Natural killer cell treated with Interleukin-12 subunit alpha and Interleukin-12 subunit beta and Interleukin-15 and Interleukin-18, amount 100 ng/mL, for 72 hours (primary cell): ENCODE results near the gene GATA1. TPM values are rescaled to one million over a fixed set of nuclear protein-coding genes. Genes with fewer than 3 reads are reported as not detected.

Source experiments
- ATAC-seq, 2 donors: fragments of 150-1000 bp; cut with Tn5 transposase in 1 of 2; sonication (Bioruptor Pico), chemical (Tn5 transposase) in 1 of 2; 2 replicates each; pipeline ENCODE4 v1.10.0; 2021
- DNase-seq: peaks from one replicate; pipeline ENCODE4 v3.0.0; 2022; ENCODE audit warnings: low spot score
- H3K27ac Mint-ChIP-seq, 2 donors: 1 replicate in 1 of 2; 2 replicates in 1 of 2; pipeline ENCODE4 v1.8.0; 2022; ENCODE audit warnings: mixed read lengths in 2 of 2, mild to moderate bottlenecking in 1 of 2, moderate library complexity in 1 of 2
- H3K27me3 Mint-ChIP-seq, 2 donors: 1 replicate in 1 of 2; 2 replicates in 1 of 2; pipeline ENCODE4 v1.8.0; 2022; ENCODE audit warnings: mixed read lengths in 2 of 2
- H3K36me3 Mint-ChIP-seq: one replicate; pipeline ENCODE4 v1.8.0; 2022; ENCODE audit warnings: mixed read lengths
- H3K4me1 Mint-ChIP-seq, 2 donors: 1 replicate in 1 of 2; 2 replicates in 1 of 2; pipeline ENCODE4 v1.8.0; 2022; ENCODE audit warnings: low read depth in 2 of 2, mixed read lengths in 2 of 2, mild to moderate bottlenecking in 1 of 2
- H3K4me3 Mint-ChIP-seq: one replicate; pipeline ENCODE4 v1.8.0; 2022; ENCODE audit warnings: mixed read lengths
- H3K9me3 Mint-ChIP-seq: 2 replicates; pipeline ENCODE4 v1.8.0; 2022; ENCODE audit warnings: mixed read lengths
- total RNA-seq, 2 donors: library from RNA; stranded (reverse); gene quantifications; one replicate each; pipeline ENCODE4 v1.2.3, GENCODE V29; 2022

The GATA1 gene
- total RNA-seq, 2 donors from 2014 or later = 0.73 TPM; not detected in 1

DNA sequence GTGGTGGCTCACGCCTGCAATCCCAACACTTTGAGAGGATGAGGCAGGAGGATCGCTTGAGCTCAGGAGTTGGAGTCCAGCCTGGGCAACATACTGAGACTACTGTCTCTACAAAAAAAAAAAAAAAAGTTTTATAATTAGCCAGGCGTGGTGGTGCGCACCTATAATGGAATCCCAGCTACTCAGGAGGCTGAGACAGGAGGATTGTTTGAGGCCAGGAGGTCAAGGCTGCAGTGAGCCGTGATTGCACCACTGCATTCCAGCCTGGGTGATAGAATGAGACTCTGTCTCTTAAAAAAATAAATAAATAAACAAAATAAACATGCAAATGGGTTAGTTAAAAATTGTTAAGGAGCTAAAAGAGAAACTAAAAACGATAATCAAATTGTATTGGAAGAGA, 17.2 kb upstream of the GATA1 start:
- Mint-ChIP-seq H3K9me3 (no peaks in the 10 kb centered on the region), H3K27me3 (no peaks in the 10 kb centered on the region), H3K27ac (no peak overlapping the region), H3K36me3 (no peaks in the 10 kb centered on the region), H3K4me1 (no peaks in the 10 kb centered on the region), H3K4me3 (no peak overlapping the region)
- no peak for ATAC-seq
- no peak for DNase-seq

DNA sequence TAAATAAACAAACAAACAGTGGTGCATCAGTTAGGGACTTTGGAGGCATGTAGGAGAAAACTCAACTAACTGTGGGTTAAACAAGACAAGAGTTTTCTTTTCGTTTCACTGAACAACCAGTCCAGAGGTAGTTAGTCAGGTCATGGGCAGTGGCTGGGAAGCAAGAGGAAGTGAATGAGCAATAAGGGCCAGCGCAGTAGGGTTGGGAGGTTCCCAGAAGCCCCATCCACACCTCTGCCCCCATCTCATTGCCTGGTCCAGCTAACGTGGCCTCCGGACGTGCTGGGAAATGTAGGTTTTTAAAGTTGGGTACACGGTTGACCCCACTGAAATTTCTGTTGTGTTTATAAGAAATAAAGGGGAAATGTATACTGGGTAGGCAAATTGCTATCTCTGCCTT, 16.1 kb upstream of the GATA1 start:
- Mint-ChIP-seq H3K9me3 (no peaks in the 10 kb centered on the region), H3K4me1 (no peaks in the 10 kb centered on the region), H3K36me3 (no peaks in the 10 kb centered on the region), H3K27ac (no peak overlapping the region), H3K4me3 (no peak overlapping the region), H3K27me3 (no peaks in the 10 kb centered on the region)
- ATAC-seq (no peak), DNase-seq (no peak)

DNA sequence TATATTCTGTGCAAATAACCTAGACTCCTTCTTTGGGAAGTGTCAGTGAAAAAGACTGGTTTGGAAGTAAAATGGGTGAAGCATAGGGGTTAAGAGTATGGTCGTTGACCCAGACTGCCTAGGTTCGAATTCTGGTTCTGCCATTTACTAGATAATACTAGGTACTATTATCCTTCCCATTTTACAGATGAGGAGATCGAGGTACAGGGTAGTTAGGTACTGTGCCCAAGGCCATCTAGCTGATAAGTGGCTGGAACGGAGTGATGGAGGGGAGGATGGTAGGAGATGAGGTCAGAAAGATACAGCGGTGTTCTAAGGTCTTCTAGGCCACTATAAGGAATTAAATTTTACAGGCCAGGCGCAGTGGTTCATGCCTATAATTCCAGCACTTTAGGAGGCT, 13.8 kb upstream of the GATA1 start:
- Mint-ChIP-seq H3K9me3 (no peaks in the 10 kb centered on the region), H3K4me3 (no peak overlapping the region), H3K27ac (no peak overlapping the region), H3K27me3 (peaks cover 11 to 13% of the 10 kb centered on the region in 2 donors), H3K36me3 (no peaks in the 10 kb centered on the region), H3K4me1 (no peaks in the 10 kb centered on the region)
- ATAC-seq (no peak), DNase-seq (no peak)

DNA sequence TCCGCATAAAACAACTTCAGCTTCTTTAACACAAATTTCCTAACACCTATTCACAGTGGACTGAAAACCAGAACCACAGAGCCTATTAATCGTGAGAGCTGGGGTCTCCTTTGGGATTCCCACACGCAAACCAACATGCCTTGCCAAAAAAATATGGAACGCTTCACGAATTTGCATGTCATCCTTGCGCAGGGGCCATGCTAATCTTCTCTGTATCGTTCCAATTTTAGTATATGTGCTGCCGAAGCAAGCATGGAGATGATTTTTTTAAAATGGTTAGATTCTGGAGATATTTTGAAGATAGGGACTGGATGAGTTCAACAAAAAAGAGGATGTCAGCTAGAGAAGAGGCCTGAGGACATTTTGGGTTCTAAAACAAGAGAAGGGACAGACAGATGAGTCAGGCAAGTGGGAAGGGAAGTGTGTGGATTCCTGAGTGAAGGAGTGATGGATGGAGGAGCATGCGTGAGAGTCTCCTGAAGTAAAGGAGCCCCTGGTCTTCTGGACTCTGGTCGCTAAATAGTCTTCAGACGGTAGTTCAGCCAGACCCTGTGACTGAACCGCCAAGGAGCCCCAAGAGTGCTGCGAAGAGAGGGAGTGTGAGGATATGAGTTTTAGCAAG, 9.5 kb upstream of the GATA1 start:
- DNase-seq = no peak
- H3K27me3 Mint-ChIP-seq = peaks cover 11 to 15% of the 10 kb centered on the region in 2 donors
- H3K36me3 Mint-ChIP-seq = no peaks in the 10 kb centered on the region
- ATAC-seq = no peak
- no peaks in the 10 kb centered on the region for H3K9me3 Mint-ChIP-seq
- H3K4me1 Mint-ChIP-seq = no peaks in the 10 kb centered on the region
- no peak overlapping the region for H3K4me3 Mint-ChIP-seq
- no peak overlapping the region for H3K27ac Mint-ChIP-seq

DNA sequence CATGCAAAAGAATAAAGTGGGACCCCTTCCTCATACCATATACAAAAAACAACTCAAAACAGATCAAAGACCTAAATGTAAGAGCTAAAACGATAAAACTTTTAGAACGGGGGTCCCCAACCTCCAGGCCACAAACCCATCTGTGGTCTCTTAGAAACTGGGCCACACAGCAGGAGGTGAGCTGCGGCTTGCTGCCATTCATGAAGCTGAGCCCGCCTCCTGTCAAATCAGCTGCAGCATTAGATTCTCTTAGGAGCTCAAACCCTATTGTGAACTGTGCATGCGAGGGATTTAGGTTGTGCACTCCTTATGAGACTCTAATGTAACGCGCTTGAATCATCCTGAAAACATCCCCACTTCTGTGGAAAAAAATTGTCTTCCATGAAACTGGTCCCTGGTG, 7.0 kb upstream of the GATA1 start:
- H3K4me1 Mint-ChIP-seq = no peaks in the 10 kb centered on the region

DNA sequence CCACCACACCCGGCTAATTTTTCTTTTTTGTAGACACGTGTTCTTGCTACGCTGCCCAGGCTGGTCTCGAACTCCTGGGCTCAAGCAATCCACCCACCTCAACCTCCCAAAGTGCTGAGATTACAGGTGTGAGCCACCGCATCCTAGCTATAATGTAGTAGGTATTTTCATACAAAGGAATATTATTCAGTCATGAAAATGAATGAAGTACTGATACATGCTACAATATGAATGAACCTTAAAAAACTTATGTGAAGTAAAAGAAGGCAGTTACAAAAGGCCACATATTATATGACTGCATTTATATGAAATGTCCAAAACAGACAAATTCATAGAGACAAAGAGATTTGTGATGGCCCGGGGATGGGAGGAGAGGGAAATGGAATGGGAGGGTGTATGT, 4.7 kb upstream of the GATA1 start:
- H3K27me3 Mint-ChIP-seq = peaks cover 10 to 17% of the 10 kb centered on the region in 2 donors
- DNase-seq = no peak
- H3K4me1 Mint-ChIP-seq = no peaks in the 10 kb centered on the region
- no peak overlapping the region for H3K27ac Mint-ChIP-seq
- H3K9me3 Mint-ChIP-seq = no peaks in the 10 kb centered on the region
- ATAC-seq = no peak
- no peak overlapping the region for H3K4me3 Mint-ChIP-seq
- no peaks in the 10 kb centered on the region for H3K36me3 Mint-ChIP-seq

More for the DNA sequence above, 7.0 kb upstream of the GATA1 start:
- Mint-ChIP-seq H3K4me3 (no peak overlapping the region), H3K9me3 (no peaks in the 10 kb centered on the region), H3K36me3 (no peaks in the 10 kb centered on the region), H3K27me3 (peaks cover 11 to 15% of the 10 kb centered on the region in 2 donors), H3K27ac (no peak overlapping the region)
- no peak for DNase-seq
- no peak for ATAC-seq

DNA sequence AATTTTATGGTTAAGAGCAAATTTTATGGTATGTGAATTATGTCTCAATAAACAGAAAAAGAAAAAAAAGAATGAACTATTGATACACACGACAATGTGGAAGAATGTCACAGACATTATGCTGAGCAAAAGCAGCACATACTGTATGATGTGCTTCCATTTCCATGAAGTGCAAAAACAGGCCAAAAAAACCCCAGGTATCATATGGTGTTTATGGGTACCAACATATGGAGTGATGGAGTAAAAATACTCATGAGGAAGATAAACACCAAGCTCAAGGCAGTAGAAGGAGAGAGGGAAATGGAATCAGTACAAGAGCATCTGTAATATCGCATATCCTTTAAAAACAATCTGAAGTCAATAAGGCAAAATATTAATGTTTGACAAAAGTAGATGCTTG, 4.2 kb upstream of the GATA1 start:
- Mint-ChIP-seq H3K27me3 (peaks cover 10 to 17% of the 10 kb centered on the region in 2 donors), H3K4me1 (no peaks in the 10 kb centered on the region), H3K27ac (no peak overlapping the region), H3K4me3 (no peak overlapping the region), H3K9me3 (no peaks in the 10 kb centered on the region), H3K36me3 (no peaks in the 10 kb centered on the region)
- ATAC-seq (no peak), DNase-seq (no peak)

DNA sequence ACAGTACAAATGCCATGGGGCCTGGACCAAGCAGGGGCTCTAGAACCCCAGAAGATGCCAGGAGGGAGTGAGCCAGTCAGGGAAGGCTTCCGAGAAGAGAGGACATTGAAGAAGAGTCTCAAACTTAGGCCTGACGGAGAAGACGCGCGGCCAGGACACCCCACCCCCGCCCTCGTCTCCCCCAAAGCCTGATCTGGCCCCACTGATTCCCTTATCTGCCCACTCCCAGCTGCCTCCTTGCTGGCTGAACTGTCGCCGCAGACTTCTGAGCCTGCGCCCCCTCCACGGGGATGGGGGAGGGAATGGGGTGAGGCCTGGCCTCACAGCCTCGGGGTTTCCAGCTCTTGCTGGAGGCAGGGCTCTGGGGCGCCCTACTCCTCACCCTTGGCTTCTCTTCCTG, 3.6 kb upstream of the GATA1 start:
- DNase-seq = no peak
- Mint-ChIP-seq H3K4me3 (no peak overlapping the region), H3K4me1 (no peaks in the 10 kb centered on the region), H3K27me3 (peaks cover 12 to 16% of the 10 kb centered on the region in 2 donors), H3K36me3 (no peaks in the 10 kb centered on the region), H3K27ac (no peak overlapping the region), H3K9me3 (no peaks in the 10 kb centered on the region)
- ATAC-seq = no peak

DNA sequence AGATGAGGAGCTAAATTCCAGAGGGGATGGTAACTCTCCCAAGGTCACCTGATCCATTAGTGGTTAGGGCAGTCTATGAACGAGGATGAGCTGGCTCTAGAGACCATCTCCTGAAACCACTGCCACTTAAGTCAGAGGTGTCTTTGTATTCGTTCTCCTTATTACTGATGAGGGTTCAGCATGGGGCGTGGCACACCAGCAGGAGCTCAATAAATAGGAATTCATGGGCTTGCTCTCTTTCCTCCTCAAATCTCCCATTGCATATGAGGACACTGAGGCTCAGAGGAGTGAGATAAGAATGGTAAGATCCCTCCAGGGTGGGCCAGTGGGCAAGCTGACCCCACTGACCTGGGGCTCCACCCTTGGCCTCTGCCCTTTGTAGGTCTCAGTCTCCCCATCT, 1.7 kb upstream of the GATA1 start:
- ATAC-seq = no peak
- Mint-ChIP-seq H3K27me3 (peaks cover 20 to 23% of the 10 kb centered on the region in 2 donors), H3K27ac (no peak overlapping the region), H3K36me3 (no peaks in the 10 kb centered on the region), H3K4me3 (no peak overlapping the region), H3K9me3 (no peaks in the 10 kb centered on the region), H3K4me1 (peaks cover 3 to 6% of the 10 kb centered on the region in 2 donors)
- DNase-seq = no peak

DNA sequence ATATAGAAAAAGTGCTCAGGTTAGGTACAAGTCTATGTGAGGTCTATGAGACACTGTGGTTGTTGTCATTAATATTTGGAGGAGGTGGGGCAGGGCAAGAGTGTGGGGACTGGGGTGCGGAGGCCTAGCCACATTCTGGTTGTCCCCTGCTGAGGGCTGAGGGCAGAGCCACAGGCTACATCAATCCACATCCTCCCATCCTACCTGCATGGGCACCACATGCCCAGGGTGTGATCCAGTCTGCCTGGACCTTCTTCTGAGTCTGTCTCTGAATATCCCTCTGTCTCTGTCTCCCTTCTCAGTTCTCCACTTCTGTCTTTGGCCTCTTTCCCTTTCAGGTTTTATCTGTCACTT, 1.2 kb upstream of the GATA1 start:
- Mint-ChIP-seq H3K4me3 (peak overlapping the region; percentile 35), H3K4me1 (peaks cover 3 to 6% of the 10 kb centered on the region in 2 donors), H3K9me3 (no peaks in the 10 kb centered on the region), H3K27me3 (peaks cover 22 to 23% of the 10 kb centered on the region in 2 donors), H3K27ac (no peak overlapping the region), H3K36me3 (no peaks in the 10 kb centered on the region)
- no peak for DNase-seq
- ATAC-seq = no peak

DNA sequence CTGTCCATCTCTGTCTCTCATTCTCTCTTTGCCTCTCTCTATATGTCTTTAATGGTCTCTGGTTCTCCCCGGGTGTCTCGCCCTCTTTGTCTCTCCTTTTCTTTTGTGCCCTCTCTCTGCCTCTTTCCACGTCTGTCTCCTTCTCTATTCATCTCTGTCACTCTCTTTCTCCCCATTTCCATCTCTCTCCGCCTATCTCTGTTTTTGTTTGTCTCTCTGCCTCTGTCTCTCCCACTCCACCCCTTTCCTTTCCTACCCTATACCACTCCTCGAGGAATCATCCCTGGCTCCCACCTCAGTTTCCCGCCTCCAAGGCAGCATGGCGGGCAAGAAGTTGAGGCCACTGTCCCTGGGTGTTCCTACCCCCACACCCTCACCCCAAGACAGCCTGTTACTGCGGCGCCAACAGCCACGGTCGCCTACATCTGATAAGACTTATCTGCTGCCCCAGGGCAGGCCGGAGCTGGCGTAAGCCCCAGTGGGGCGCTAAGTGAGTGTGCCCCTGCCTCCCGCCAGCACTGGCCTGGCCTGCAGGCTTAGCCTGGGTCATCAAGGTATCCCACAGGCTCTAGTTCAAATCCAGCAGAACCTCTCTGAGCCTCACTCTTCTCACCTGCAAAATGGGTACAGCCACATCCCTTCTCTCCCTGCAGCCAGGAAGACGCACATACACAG, 713 bp upstream of the GATA1 start:
- Mint-ChIP-seq H3K27me3 (peaks cover 23 to 27% of the 10 kb centered on the region in 2 donors), H3K27ac (no peak overlapping the region), H3K4me1 (peaks cover 3 to 6% of the 10 kb centered on the region in 2 donors), H3K9me3 (no peaks in the 10 kb centered on the region), H3K4me3 (peak overlapping the region; percentile 35), H3K36me3 (no peaks in the 10 kb centered on the region)
- DNase-seq = no peak
- ATAC-seq = no peak

DNA sequence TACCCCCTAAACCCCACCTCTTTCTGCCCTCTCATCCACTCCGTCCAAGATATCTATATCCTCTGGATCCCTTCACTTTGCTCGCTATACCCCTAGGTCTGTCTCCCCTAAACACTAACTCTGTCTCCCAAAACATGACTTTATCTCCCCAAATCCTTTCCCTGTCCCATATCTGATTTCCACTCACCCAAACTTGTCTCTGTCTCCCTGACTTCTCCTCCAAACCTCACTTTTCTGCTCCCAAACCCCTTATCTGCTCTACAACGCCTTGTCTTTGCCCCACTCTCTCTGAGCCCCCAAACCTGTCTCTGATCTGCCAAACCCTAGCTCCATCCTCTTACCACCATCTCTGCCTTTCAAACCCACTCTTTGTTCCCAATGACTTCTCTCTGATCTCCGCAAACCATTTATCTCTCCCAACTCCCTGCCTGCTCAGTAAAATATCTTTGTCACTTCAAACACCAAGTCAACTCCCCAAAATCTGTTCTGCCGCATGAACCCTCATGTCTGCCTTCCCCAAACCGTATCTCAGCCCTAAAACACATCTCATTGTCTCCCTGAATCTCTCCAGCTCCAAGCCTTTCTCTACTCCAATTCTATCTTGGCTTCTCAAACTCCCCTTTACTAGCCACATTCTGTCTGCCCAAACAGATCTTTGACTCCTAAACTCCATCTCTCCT, 575 bp downstream of the GATA1 start:
- Mint-ChIP-seq H3K4me3 (peak overlapping the region; percentile 58), H3K27me3 (peaks cover 23 to 25% of the 10 kb centered on the region in 2 donors), H3K4me1 (peaks cover 3 to 6% of the 10 kb centered on the region in 2 donors), H3K36me3 (no peaks in the 10 kb centered on the region), H3K9me3 (no peaks in the 10 kb centered on the region), H3K27ac (peak overlapping the region in 1 of 2 donors; percentile 41)
- ATAC-seq (no peak), DNase-seq (no peak)

DNA sequence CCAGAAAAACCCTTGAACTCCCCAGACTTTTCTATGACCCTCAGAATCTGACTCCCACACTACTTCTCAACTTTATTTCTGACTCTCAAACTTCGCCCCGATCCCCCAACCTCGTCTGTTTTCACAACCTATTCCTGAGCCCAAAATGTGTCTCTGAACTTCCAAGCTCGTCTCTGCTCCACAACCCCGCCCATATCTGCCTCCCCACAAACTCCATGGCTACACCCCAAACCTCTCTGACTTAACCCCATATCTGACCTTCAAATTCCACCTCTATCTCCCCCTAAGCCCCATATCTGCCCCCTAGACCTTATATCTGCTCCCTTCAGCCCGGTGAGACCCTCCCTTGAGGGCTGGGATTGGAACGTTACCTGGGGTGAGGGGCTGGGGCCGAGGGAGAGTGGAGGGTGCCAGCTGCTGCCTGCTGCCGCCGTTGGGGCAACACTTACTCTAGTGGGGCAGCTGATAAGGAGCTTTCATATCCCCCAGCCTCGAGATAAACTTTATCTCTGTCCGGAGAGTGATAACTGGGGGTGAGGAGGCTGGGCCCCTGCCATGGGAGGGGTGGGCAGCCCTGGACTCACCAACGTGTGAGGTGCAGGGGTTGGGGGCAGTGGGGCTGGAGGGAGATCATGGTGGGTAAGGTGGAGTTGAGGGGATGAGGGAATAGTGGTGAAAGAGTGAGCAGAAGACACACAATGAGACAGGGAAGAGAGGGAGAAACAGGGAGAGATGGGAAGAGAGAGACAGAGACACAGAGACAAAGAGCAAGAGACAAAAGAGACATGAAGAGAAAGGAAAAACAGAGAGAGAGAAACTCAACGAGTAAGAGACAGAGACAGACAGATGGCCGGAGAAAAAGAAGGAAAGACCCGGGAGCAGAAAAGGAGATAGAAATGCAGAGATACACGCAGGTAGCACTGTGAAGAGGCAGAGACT, 1.4 kb downstream of the GATA1 start:
- Mint-ChIP-seq H3K4me3 (peak overlapping the region; percentile 58), H3K4me1 (peaks cover 3 to 6% of the 10 kb centered on the region in 2 donors), H3K27ac (peak overlapping the region in 1 of 2 donors; percentile 41), H3K9me3 (no peaks in the 10 kb centered on the region), H3K27me3 (peaks cover 23 to 25% of the 10 kb centered on the region in 2 donors), H3K36me3 (no peaks in the 10 kb centered on the region)
- no peak for ATAC-seq
- no peak for DNase-seq
